Activated CD8-positive, alpha-beta T cell treated with anti-CD3 and anti-CD28 coated beads, Interleukin-2, amount 10 ng/mL, durations not matched to agents 7 days and 5 days (primary cell): ENCODE measurements around the gene REEP6. TPM values are rescaled to one million over a fixed set of nuclear protein-coding genes. Genes with fewer than 3 reads are reported as not detected.
"Not testable (repeated sequence)": the region's sequence is repeated elsewhere in the genome, so short reads cannot be mapped to it uniquely, and the experiment has no call there.

Experiments
- ATAC-seq: fragments of 150-1000 bp; cut with Tn5 transposase; one replicate; pipeline ENCODE4 v1.10.0; 2021; ENCODE audit warnings: moderate library complexity
- CTCF ChIA-PET: fragments of 350-600 bp; sonication (Branson Sonifier 250); formaldehyde crosslinking; loops from one replicate; lab custom pipeline; 2021; ENCODE audit warnings: antibody characterized with exemption; lab: Charles Lee
- POLR2A ChIA-PET: fragments of 350-600 bp; sonication (Branson Sonifier 250); formaldehyde crosslinking; loops from one replicate; lab custom pipeline; 2021; ENCODE audit warnings: antibody characterized with exemption; lab: Charles Lee
- DNase-seq: peaks from one replicate; pipeline ENCODE4 v3.0.0-alpha.2; 2020
- H3K27ac Mint-ChIP-seq: one replicate; pipeline ENCODE4 v1.8.0; 2021; ENCODE audit warnings: mild to moderate bottlenecking, mixed read lengths
- H3K27me3 Mint-ChIP-seq: one replicate; pipeline ENCODE4 v1.8.0; 2021; ENCODE audit warnings: low read depth, mixed read lengths
- H3K36me3 Mint-ChIP-seq: one replicate; pipeline ENCODE4 v1.8.0; 2021; ENCODE audit warnings: low read depth, mixed read lengths
- H3K4me1 Mint-ChIP-seq: one replicate; pipeline ENCODE4 v1.8.0; 2021; ENCODE audit warnings: low read depth, mixed read lengths
- H3K4me3 Mint-ChIP-seq: one replicate; pipeline ENCODE4 v1.8.0; 2021; ENCODE audit warnings: mild to moderate bottlenecking, mixed read lengths
- H3K9me3 Mint-ChIP-seq: one replicate; pipeline ENCODE4 v1.8.0; 2022; ENCODE audit warnings: mixed read lengths; ENCODE audit not compliant: insufficient read depth
- total RNA-seq, 2 experiments: library from RNA; stranded (reverse); gene quantifications; one replicate each; pipeline ENCODE4 v1.2.3, GENCODE V29; 2021

REEP6 gene
- total RNA-seq, 2 experiments from 2014 or later: 1.7 to 1.9 TPM

DNA sequence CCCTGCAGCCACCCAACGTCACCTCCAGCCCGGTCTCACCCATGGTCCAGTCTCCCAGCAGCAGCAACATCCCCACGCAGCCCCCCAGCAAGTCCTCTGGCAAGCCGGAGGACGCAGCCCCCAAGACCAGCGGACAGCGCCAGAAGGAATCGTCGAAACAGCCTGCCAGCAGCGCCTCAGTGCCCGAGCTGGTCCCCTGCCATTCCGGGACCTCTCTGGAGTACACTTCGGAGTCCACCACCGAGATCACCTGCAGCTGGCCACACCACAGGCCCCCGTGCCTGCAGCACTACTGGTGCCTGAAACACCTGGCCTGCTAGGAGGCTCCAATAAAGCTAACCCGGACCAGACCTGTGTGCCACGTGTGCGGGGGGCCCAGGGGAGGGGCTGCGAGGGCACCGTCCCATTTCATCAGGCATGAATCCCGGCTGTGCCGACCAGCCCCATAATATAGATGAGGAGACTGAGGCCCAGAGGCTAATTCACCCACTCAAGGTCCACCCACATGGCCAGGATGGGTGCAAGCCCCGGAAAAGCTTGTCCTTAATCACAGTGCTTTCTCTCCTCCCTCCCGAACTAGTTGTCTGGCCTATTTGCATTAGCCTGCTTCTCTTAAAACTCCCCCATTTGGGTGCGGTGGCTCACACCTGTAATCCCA lies 6.7 kb downstream of the REEP6 start:
- Mint-ChIP-seq H3K9me3 (no peaks in the 10 kb centered on the region), H3K4me3 (no peak overlapping the region), H3K27me3 (no peaks in the 10 kb centered on the region), H3K36me3 (no peaks in the 10 kb centered on the region), H3K4me1 (no peaks in the 10 kb centered on the region), H3K27ac (no peak overlapping the region)
- ATAC-seq (no peak), DNase-seq (no peak)
- ChIA-PET CTCF (no interaction called here), POLR2A (no interaction called here)

DNA sequence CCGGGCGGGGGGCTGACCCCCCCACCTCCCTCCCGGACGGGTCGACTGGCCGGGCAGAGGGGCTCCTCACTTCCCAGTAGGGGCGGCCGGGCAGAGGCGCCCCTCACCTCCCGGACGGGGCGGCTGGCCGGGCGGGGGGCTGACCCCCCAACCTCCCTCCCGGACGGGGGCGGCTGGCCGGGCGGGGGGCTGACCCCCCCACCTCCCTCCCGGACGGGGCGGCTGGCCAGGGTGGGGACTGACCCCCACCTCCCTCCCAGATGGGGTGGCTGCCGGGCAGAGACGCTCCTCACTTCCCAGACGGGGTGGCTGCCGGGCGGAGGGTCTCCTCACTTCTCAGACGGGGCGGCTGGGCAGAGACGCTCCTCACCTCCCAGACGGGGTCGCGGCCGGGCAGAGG lies 8.2 kb downstream of the REEP6 start:
- H3K36me3 Mint-ChIP-seq, H3K4me1 Mint-ChIP-seq, H3K27ac Mint-ChIP-seq, ATAC-seq, H3K4me3 Mint-ChIP-seq, POLR2A ChIA-PET, CTCF ChIA-PET, H3K9me3 Mint-ChIP-seq, DNase-seq, H3K27me3 Mint-ChIP-seq: not testable (repeated sequence)

DNA sequence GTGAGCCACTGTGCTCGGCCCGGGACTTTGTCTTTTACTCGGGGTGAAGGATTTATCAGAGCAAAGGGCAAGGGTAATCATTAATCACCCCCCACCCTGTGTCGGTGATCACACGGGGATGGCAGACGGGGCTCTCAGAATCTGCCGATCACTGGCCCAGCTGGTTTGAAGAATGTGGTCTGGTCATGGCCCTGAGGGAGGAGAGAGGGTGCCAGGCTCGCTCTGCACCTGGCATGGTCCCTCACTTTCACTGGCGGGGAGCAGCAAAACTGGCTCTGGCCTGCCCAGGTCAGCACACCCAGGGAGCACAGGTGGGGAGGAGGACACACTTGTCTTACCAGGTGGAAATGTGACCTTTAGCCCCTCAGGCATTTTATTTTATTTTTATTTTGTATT lies 10.2 kb downstream of the REEP6 start:
- POLR2A ChIA-PET: no interaction called here

DNA sequence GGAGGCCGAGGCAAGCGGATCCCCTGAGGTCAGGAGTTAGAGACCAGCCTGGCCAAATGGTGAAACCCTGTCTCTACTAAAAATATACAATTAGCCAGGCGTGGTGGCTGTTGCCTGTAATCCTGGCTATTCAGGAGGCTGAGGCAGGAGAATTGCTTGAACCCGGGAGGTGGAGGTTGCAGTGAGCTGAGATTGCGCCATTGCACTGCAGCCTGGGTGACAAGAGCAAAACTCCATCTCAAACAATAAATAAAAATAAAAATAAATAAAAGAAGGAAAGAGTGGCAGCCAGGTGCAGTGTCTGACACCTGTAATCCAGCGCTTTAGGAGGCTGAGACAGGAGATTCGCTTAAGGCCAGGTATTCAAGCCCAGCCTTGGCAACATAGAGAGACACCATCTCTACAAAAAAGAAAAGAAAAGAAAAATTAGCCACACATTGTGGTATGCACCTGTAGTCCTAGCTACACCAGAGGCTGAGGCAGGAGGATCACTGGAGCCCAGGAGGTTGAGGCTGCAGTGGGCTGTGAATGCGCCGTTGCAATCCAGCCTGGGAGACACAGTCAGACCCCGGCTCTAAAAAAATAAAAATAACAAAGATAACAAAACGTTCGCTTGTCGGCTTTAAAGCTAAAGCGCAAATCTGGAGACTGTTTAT lies 11.6 kb downstream of the REEP6 start:
- ChIA-PET CTCF (interaction anchor here (0.6 to 1.4 kb wide), 4 partner anchors 9 to 97 kb away, joined by 3 to 4 read pairs (median 3); partner anchors contain the start of gene REEP6), POLR2A (no interaction called here)
- ATAC-seq (no peak), DNase-seq (no peak)
- H3K9me3 Mint-ChIP-seq: no peaks in the 10 kb centered on the region
- H3K36me3 Mint-ChIP-seq: no peaks in the 10 kb centered on the region
- no peak overlapping the region for H3K27ac Mint-ChIP-seq
- no peak overlapping the region for H3K4me3 Mint-ChIP-seq
- H3K4me1 Mint-ChIP-seq: peaks cover 8% of the 10 kb centered on the region
- H3K27me3 Mint-ChIP-seq: peaks cover 5% of the 10 kb centered on the region

More for the DNA sequence above, 10.2 kb downstream of the REEP6 start:
- H3K27ac Mint-ChIP-seq: no peak overlapping the region
- no peaks in the 10 kb centered on the region for H3K9me3 Mint-ChIP-seq
- CTCF ChIA-PET: no interaction called here
- DNase-seq: no peak
- H3K4me1 Mint-ChIP-seq: peaks cover 8% of the 10 kb centered on the region
- H3K27me3 Mint-ChIP-seq: peaks cover 5% of the 10 kb centered on the region
- no peak for ATAC-seq
- H3K4me3 Mint-ChIP-seq: no peak overlapping the region
- no peaks in the 10 kb centered on the region for H3K36me3 Mint-ChIP-seq

DNA sequence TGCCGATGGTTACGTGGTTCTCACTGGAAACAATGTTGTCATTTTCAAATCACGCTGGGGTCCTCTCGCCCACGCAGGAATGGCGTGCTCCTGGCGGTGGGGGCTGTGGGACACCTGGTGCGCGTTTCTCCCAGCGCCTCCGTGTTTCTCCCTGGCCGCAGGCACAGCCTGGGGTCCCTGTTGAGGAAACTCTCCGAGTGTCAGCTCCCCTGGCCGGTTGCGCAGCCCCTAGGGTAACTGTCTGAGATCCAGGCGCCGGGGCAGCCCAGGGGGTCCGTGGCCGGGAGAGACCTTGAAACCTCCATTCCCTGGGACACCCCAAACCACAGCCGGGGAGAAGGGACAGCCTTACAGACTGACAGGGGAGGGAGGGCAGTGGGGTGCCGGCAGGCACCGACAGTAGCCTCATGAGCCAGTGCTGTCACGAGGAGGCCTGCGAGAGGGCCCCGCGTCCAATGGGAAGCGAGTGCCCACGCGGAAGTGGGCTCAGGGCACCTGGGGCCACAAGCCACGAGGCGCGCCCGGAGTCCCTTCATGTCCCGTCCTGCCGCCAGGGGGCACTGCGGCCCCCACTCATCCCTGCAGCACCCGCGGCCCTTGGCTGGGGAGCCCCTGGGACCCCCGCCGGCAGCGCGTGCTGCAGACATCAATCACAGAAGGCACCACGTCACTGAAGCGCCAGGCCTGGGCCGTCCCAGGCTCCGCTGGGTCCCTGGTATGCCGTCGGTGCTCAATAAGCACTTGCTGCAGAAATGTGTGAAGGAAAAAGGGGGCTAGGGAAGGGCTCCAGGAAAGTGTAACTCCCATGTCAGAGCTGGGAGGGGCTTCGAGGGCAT lies 12.3 kb downstream of the REEP6 start:
- Mint-ChIP-seq H3K36me3 (peaks cover 3% of the 10 kb centered on the region), H3K27me3 (peaks cover 7% of the 10 kb centered on the region), H3K27ac (no peak overlapping the region), H3K4me1 (peaks cover 13% of the 10 kb centered on the region), H3K9me3 (no peaks in the 10 kb centered on the region), H3K4me3 (no peak overlapping the region)
- CTCF ChIA-PET: interaction anchor here (1.0 to 1.4 kb wide), 3 partner anchors 8 to 16 kb away, joined by 3 to 4 read pairs (median 3); partner anchors contain the start of gene REEP6
- ATAC-seq: peak; percentile 48
- POLR2A ChIA-PET: no interaction called here
- DNase-seq: peak; percentile 76

DNA sequence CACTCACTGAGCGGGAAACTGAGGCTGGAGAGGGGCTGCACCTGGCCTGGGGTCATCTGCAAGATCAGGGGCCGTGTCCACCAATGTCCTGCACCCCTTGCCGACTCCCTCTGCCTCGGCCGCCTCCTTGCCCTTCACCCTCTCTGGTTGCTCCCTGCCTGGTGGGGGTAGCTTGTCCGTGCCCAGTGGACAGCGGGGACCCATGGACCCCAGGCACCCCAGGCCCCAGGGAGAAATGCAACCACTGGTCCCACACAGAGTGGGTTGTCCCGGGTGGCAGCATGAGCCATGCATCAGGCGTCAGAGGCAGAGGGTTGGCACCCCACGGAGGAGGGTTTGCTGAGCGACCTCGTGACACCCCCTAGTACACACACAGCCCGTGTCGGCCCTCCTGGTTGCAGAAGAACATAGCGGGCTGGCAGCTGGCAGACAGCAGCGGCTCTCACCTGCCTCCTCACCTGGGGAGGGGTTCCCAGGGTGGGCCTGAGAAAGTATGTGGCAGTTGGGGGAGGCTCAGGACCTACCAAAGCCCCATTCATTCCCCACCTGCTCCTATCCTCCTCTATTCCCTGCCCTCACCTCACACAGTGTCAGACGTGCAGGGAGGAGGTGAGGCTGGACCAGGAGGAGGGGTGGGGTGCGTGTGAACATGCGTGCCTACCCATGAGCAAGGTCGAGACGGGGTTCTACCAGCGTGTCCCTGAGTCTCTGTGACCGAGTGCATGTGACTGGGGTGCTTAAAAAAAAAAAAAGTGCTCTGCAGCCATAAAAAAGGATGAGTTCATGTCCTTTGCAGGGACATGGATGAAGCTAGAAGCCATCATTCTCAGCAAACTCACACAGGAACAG lies 13.2 kb downstream of the REEP6 start:
- CTCF ChIA-PET: no interaction called here
- ATAC-seq (no peak), DNase-seq (no peak)
- Mint-ChIP-seq H3K27me3 (peaks cover 11% of the 10 kb centered on the region), H3K9me3 (no peaks in the 10 kb centered on the region), H3K36me3 (peaks cover 3% of the 10 kb centered on the region), H3K4me1 (peaks cover 15% of the 10 kb centered on the region), H3K27ac (no peak overlapping the region), H3K4me3 (no peak overlapping the region)
- POLR2A ChIA-PET: no interaction called here

DNA sequence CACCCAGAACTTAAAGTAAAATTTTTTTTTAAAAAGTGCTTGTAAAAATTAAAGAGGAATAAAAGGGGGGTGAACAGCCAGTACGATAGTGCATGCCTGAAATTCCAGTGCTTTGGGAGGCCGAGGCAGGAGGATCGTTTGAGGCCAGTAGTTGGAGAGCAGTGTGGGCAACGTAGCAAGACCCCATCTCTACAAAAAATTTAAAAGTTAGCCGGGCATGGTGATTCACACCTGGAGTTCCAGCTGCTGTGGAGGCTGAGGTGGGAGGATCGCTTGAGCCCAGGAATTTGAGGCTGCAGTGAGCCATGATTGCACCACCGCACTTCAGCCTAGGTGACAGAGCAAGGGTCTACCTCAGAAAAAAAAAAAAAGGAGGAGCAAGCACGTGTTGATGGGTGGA lies 14.0 kb downstream of the REEP6 start:
- DNase-seq: no peak
- no peak overlapping the region for H3K27ac Mint-ChIP-seq
- ChIA-PET POLR2A (interaction anchor here (0.6 kb wide), 1 partner anchor 548 kb away, joined by 4 read pairs; no protein-coding TSS in a partner anchor), CTCF (no interaction called here)
- ATAC-seq: no peak
- H3K36me3 Mint-ChIP-seq: peaks cover 3% of the 10 kb centered on the region
- H3K4me3 Mint-ChIP-seq: no peak overlapping the region
- H3K4me1 Mint-ChIP-seq: peaks cover 15% of the 10 kb centered on the region
- peaks cover 15% of the 10 kb centered on the region for H3K27me3 Mint-ChIP-seq
- H3K9me3 Mint-ChIP-seq: no peaks in the 10 kb centered on the region

DNA sequence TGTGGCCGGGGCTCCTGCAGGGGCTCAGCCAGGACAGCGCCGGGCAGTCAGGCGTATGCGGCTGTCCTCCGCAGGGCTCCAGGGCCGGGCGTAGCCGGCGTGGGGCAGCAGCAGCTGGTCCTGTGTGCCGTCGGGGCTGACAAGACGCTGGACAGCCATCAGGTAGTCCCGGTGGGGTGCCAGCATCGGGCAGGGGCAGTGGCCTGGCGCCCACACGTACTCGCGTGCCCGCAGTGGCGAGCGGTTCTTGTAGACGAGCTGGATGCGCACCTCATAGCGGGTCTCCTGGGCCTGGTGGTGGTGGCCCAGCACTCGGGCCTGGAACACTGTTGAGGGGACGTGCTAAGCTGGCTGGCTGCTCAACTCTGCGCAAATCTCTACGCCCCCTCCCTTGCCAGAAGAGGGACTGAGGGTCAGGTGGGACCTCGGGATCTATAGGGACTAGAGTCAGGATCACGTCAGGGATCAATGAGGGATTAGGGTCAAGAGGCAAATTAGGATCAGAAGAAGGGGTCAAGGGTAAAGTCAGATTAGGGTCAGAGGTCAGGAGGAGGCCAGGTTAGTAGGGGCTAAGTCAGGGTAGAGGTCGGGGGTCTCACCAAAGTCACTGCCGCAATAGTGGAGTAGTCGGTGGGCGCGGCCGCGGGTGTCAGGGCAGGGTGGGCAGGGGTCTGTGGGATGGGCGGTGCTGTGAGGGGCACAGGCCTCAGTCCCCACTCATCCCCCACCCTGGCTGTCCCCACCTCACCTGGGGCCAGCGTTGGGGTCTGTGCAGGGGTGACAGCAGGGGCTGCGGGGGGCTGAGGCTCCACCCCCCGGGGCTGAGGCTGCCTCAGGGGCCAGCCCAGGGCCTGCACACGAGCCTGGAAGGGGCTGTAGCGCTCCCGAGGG lies 15.3 kb downstream of the REEP6 start:
- peaks cover 3% of the 10 kb centered on the region for H3K36me3 Mint-ChIP-seq
- ChIA-PET CTCF (interaction anchor here (0.6 to 1.1 kb wide), 2 partner anchors 8 to 15 kb away, joined by 3 to 4 read pairs; partner anchors contain the start of gene REEP6), POLR2A (no interaction called here)
- peaks cover 20% of the 10 kb centered on the region for H3K27me3 Mint-ChIP-seq
- no peaks in the 10 kb centered on the region for H3K9me3 Mint-ChIP-seq
- no peak overlapping the region for H3K4me3 Mint-ChIP-seq
- ATAC-seq: no peak
- H3K27ac Mint-ChIP-seq: no peak overlapping the region
- no peak for DNase-seq
- H3K4me1 Mint-ChIP-seq: peaks cover 19% of the 10 kb centered on the region

DNA sequence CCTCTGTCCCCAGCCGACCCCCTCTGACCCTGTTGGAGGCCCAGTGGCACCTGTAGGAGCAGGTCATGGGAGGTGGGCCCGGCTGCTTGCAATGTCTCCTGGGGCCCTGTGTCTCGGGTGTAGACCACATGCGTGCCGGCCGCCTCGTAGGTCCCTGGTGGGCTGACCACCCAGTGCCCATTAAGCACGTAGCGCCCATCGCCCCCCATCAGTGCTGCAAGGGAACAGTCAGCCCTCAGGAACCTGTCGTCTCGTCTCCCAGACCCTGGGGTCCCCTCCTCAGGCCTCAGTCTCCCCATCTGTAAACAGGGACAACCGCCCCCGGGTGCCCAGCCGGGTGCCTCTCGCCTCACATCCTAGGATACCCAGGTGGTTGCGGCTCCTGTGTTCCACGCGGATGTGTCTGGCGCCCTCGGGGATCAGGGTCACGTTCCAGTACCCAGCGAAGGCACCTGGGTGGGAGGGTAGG lies 16.2 kb downstream of the REEP6 start:
- ATAC-seq: no peak
- no peak for DNase-seq

DNA sequence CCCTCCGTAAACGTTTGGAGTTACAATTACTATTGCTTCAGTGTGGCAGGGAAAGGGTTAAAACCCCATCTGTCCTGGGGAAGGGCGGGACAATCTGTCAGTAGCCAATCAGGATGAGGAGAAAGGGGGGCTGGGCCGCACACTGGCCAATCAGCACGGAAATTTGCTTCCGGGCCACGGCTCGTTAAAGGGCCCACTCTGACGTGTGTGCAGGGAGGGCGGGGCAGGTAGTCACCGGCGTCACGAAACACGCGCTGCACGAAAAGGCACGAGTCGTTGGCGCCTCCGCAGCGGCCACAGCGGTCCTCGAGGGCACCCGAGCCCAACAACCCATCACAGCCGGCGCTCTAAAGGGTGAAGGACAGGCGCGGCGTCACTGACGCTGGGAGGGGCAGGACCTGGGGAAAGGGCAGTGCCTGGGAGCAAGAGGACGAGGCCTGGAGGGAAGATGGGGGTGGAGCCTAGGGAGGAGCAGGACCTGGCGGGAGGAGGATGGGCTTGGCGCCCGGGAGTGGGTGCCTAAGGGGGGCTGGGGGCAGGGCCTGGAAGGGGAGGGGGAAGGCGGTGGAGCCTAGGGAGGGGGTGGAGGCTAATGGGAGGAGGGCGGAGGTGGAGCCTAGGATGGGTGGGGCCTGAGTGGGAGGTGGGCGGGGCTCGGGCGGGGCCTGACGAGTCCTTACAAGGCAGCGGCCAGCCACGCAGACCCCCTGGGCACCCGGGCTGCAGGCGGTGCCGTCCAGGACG lies 17.0 kb downstream of the REEP6 start:
- H3K4me3 Mint-ChIP-seq: peak overlapping the region; percentile 71
- peaks cover 26% of the 10 kb centered on the region for H3K4me1 Mint-ChIP-seq
- H3K36me3 Mint-ChIP-seq: peaks cover 3% of the 10 kb centered on the region
- peak; percentile 90 for DNase-seq
- peak; percentile 84 for ATAC-seq
- H3K9me3 Mint-ChIP-seq: no peaks in the 10 kb centered on the region
- peak overlapping the region; percentile 88 for H3K27ac Mint-ChIP-seq
- ChIA-PET CTCF (no interaction called here), POLR2A (interaction anchor here (1.5 kb wide), 1 partner anchor 17 kb away, joined by 3 read pairs; no protein-coding TSS in a partner anchor)
- peaks cover 20% of the 10 kb centered on the region for H3K27me3 Mint-ChIP-seq

More for the DNA sequence above, 16.2 kb downstream of the REEP6 start:
- ChIA-PET POLR2A (no interaction called here), CTCF (no interaction called here)
- Mint-ChIP-seq H3K27me3 (peaks cover 20% of the 10 kb centered on the region), H3K4me3 (no peak overlapping the region), H3K4me1 (peaks cover 21% of the 10 kb centered on the region), H3K27ac (no peak overlapping the region), H3K36me3 (peaks cover 3% of the 10 kb centered on the region), H3K9me3 (no peaks in the 10 kb centered on the region)
